ENCODE data around the gene PCBP4.
A peak's percentile ranks its signal among the peaks of the same experiment; 100 is the strongest.

The PCBP4 gene

GRCh38 chr3:51938780-51939425 lies 28.4 kb downstream of the PCBP4 start:
- DNase-seq (ENCODE audit: low spot score) = no peak
- no peak for TF ChIP-seq CTCF (IDR thresholded peaks at IDR 0.05; ENCODE audit: borderline replicate concordance, control extremely low read depth, extremely low read depth, insufficient read depth, missing control alignments)
- in situ Hi-C loops (cut with MboI; ENCODE audit: low sequenced_read_pairs, unreplicated experiment) = no loop called here

GRCh38 chr3:51937611-51938450 lies 29.4 kb downstream of the PCBP4 start:
- DNase-seq (ENCODE audit: low spot score) = peak; percentile 18
- in situ Hi-C loops (cut with MboI; ENCODE audit: low sequenced_read_pairs, unreplicated experiment) = no loop called here
- TF ChIP-seq CTCF (IDR thresholded peaks at IDR 0.05; ENCODE audit: borderline replicate concordance, control extremely low read depth, extremely low read depth, insufficient read depth, missing control alignments) = no peak

- peak; percentile 20 for DNase-seq (ENCODE audit: low spot score)
- TF ChIP-seq CTCF (IDR thresholded peaks at IDR 0.05; ENCODE audit: borderline replicate concordance, control extremely low read depth, extremely low read depth, insufficient read depth, missing control alignments) = no peak
- in situ Hi-C loops (cut with MboI; ENCODE audit: low sequenced_read_pairs, unreplicated experiment) = no loop called here
Measured at GRCh38 chr3:51937014-51937413, 30.2 kb downstream of the PCBP4 start.

GRCh38 chr3:51935886-51936755 lies 31.1 kb downstream of the PCBP4 start:
- TF ChIP-seq CTCF (IDR thresholded peaks at IDR 0.05; ENCODE audit: borderline replicate concordance, control extremely low read depth, extremely low read depth, insufficient read depth, missing control alignments) = no peak
- in situ Hi-C loops (cut with MboI; ENCODE audit: low sequenced_read_pairs, unreplicated experiment) = no loop called here
- DNase-seq (ENCODE audit: low spot score) = no peak

GRCh38 chr3:51934991-51935885 lies 32.0 kb downstream of the PCBP4 start:
- no peak for TF ChIP-seq CTCF (IDR thresholded peaks at IDR 0.05; ENCODE audit: borderline replicate concordance, control extremely low read depth, extremely low read depth, insufficient read depth, missing control alignments)
- DNase-seq (ENCODE audit: low spot score) = peak; percentile 18
- in situ Hi-C loops (cut with MboI; ENCODE audit: low sequenced_read_pairs, unreplicated experiment) = no loop called here
